GM18873 (cell line): ENCODE measurements around the gene CCDC86.

Source experiments
- ATAC-seq: cut with Tn5 transposase; IDR thresholded peaks from one replicate; pipeline ENCODE4 v1.9.1; 2021; ENCODE audit warnings: mild to moderate bottlenecking, moderate library complexity, moderate number of reproducible peaks; ENCODE audit not compliant: unreplicated experiment, low FRiP score

CCDC86 gene

GRCh38 chr11:60852117-60852981 is 10.4 kb downstream of the CCDC86 start:
- ATAC-seq = no peak

GRCh38 chr11:60852982-60853950 is 11.4 kb downstream of the CCDC86 start:
- no peak for ATAC-seq

GRCh38 chr11:60854140-60854846 is 12.4 kb downstream of the CCDC86 start:
- no peak for ATAC-seq

- no peak for ATAC-seq
Observed at GRCh38 chr11:60854847-60855725, 13.2 kb downstream of the CCDC86 start.

GRCh38 chr11:60855726-60856633 is 14.1 kb downstream of the CCDC86 start, which contains the start of gene PTGDR2:
TSS of gene PTGDR2 (minus strand) at chr11:60855950. CDS start at chr11:60853722, 2,228 bp downstream.
- ATAC-seq = no peak

- no peak for ATAC-seq
Observed at GRCh38 chr11:60857378-60858232, 15.7 kb downstream of the CCDC86 start.

- no peak for ATAC-seq
Observed at GRCh38 chr11:60858236-60858635, 16.3 kb downstream of the CCDC86 start.

GRCh38 chr11:60858731-60859464 is 17.0 kb downstream of the CCDC86 start:
- ATAC-seq = no peak

- ATAC-seq = no peak
Observed at GRCh38 chr11:60859616-60860250, 17.8 kb downstream of the CCDC86 start.

- ATAC-seq = no peak
Observed at GRCh38 chr11:60860943-60861342, 19.0 kb downstream of the CCDC86 start.

GRCh38 chr11:60862171-60862570 is 20.3 kb downstream of the CCDC86 start:
- ATAC-seq = no peak

GRCh38 chr11:60863550-60864521 is 21.9 kb downstream of the CCDC86 start:
- no peak for ATAC-seq

GRCh38 chr11:60864856-60865513 is 23.1 kb downstream of the CCDC86 start:
- ATAC-seq = no peak

GRCh38 chr11:60866911-60867870 is 25.3 kb downstream of the CCDC86 start, which contains the start of gene ZP1:
TSS of gene ZP1 (plus strand) at chr11:60867542. CDS start at chr11:60867562, 20 bp downstream.
- no peak for ATAC-seq
